Measurements from ENCODE around the gene DGLUCY.

- TF ChIP-seq, protein P1, sequence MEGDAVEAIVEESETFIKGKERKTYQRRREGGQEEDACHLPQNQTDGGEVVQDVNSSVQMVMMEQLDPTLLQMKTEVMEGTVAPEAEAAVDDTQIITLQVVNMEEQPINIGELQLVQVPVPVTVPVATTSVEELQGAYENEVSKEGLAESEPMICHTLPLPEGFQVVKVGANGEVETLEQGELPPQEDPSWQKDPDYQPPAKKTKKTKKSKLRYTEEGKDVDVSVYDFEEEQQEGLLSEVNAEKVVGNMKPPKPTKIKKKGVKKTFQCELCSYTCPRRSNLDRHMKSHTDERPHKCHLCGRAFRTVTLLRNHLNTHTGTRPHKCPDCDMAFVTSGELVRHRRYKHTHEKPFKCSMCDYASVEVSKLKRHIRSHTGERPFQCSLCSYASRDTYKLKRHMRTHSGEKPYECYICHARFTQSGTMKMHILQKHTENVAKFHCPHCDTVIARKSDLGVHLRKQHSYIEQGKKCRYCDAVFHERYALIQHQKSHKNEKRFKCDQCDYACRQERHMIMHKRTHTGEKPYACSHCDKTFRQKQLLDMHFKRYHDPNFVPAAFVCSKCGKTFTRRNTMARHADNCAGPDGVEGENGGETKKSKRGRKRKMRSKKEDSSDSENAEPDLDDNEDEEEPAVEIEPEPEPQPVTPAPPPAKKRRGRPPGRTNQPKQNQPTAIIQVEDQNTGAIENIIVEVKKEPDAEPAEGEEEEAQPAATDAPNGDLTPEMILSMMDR (conservative IDR thresholded peaks at IDR 0.05; ENCODE audit: low read depth, low read length): no peak
- TF ChIP-seq EZH2 (IDR thresholded peaks at IDR 0.05; ENCODE audit: borderline replicate concordance, low read depth, low read length, poor library complexity, severe bottlenecking): no peak
Observed at GRCh38 chr14:91090743-91091142, 23.1 kb upstream of the DGLUCY start.
